ENCODE measurements around the gene SHROOM3. TPM values are rescaled to one million over a fixed set of nuclear protein-coding genes. Genes with fewer than 3 reads are reported as not detected.

Gene SHROOM3
- total and polyA plus RNA-seq, 12 donors, result 1.1 to 16.2 (median 8.8) TPM

DNA sequence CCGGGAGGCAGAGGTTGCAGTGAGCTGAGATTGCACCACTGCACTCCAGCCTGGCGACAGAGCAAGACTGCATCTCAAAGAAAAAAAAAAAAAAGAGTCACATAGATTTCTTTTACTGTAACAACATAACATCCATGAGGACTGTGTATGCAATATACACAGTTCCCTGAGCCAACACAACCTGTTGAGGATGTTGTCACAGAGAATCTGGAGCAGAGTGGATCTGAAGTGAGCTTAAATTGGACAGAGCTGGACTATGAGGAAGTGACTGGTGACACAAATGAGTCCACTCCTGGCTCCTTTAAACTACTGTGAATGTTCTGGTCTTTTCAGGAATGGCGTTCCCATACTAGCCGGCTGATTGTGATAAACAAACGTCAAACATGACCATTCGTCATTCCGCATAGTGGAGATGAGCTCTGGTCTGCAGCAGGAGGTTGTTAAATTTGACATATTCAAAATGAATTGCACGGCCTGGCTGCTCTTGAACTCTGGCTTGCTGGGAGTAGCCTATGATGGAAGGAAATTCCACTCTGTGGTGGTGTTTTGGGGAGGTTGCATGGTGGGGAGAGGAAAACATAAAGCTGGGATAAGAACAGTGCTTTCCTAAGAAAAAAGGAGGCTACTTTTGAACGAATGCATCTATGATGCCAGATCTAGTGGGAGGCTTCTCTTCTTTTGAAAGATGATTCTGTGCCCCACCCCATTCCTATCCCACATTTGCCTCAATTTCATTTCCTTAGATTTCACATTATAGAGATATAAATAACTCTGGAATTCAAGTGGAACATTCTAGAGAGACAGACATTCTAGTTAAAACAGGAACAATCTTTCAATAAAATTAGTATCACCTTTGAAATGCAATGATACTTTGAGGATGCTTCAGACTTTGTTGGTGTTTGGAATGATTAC, 149.5 kb downstream of the SHROOM3 start:
- TF ChIP-seq, protein P1, sequence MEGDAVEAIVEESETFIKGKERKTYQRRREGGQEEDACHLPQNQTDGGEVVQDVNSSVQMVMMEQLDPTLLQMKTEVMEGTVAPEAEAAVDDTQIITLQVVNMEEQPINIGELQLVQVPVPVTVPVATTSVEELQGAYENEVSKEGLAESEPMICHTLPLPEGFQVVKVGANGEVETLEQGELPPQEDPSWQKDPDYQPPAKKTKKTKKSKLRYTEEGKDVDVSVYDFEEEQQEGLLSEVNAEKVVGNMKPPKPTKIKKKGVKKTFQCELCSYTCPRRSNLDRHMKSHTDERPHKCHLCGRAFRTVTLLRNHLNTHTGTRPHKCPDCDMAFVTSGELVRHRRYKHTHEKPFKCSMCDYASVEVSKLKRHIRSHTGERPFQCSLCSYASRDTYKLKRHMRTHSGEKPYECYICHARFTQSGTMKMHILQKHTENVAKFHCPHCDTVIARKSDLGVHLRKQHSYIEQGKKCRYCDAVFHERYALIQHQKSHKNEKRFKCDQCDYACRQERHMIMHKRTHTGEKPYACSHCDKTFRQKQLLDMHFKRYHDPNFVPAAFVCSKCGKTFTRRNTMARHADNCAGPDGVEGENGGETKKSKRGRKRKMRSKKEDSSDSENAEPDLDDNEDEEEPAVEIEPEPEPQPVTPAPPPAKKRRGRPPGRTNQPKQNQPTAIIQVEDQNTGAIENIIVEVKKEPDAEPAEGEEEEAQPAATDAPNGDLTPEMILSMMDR (IDR thresholded peaks at IDR 0.05), result no peak
- no peak for TF ChIP-seq POLR2A (IDR thresholded peaks at IDR 0.05)
- DNase-seq, result no peak
- H3K27me3 ChIP-seq, result no peaks in the 10 kb centered on the region
- H3K36me3 ChIP-seq (replicated peaks in 1 of 2), result no peaks in the 10 kb centered on the region
- H3K4me3 ChIP-seq, result no peak overlapping the region
- intact Hi-C loops (cut with DNase I), result no loop called here
- peaks cover 3 to 8% of the 10 kb centered on the region in 2 donors for H3K4me1 ChIP-seq (replicated peaks in 1 of 2)
- 72 to 80% (median 79%) methylated on average over 9 of the region's 9 CpGs for WGBS, 4 donors
- no peaks in the 10 kb centered on the region for H3K9me3 ChIP-seq (replicated peaks in 1 of 3)
- no peak overlapping the region for H3K27ac ChIP-seq

DNA sequence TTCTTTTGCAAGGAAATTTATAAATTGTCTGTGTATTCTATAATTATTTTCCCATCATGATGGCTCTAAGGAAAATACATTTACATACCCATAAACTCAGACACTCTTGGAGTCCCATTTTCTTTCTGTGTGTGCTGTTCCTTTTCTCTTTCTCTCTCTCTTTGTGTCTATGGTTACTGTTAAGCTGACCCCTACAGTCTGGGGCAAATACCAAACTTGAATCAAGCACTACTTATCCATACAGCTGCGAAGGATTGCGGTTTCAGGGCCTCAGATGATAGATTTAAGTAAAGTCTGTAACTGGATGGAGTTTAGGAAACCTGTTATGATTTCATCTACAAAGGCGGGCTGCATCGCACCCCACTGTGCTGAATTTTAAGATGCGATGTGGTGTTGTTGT, 150.2 kb downstream of the SHROOM3 start:
- no peak for DNase-seq
- no peak for TF ChIP-seq POLR2A (IDR thresholded peaks at IDR 0.05)
- TF ChIP-seq, protein P1 (IDR thresholded peaks at IDR 0.05), result no peak
- H3K27ac ChIP-seq, result peak overlapping the region in 1 of 5 donors; percentile 22
- WGBS, 4 donors, result 70 to 77% (median 75%) methylated on average over 5 of the region's 5 CpGs
- H3K27me3 ChIP-seq, result no peaks in the 10 kb centered on the region
- H3K4me3 ChIP-seq, result peak overlapping the region in 1 of 4 donors; percentile 56
- no peaks in the 10 kb centered on the region for H3K36me3 ChIP-seq (replicated peaks in 1 of 2)
- H3K4me1 ChIP-seq (replicated peaks in 1 of 2), result peaks cover 3 to 8% of the 10 kb centered on the region in 2 donors
- H3K9me3 ChIP-seq (replicated peaks in 1 of 3), result no peaks in the 10 kb centered on the region
- intact Hi-C loops (cut with DNase I), result no loop called here

DNA sequence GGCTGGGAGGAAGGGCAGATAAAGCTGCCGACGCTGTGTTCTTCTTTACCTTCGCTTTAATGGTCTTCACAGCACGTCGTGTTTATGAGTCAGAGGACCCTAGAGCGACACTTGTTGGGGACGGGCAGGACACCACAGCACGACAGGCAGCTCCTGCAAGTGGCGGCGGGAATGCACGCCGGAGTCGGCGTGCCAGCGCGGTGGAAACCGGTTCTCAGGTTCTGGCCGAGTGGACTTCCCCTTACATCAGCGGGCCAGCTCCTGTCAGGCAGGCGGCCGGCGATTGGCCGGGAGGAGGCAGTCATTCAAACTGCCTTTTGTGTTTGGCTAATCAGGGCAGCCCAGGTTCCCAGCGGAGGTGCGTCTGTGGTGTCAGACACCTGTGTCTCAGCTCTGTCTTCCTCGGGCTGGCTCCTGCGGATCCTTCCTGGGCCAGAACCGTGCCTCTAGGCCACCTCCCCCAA, 150.9 kb downstream of the SHROOM3 start:
- WGBS, 4 donors, result 3 to 11% (median 8%) methylated on average over 11 to 28 of the region's 28 CpGs
- DNase-seq, result peak; percentile 67 to 94 (median 79)
- Histone ChIP-seq H3K36me3 (replicated peaks in 1 of 2) (no peaks in the 10 kb centered on the region), H3K4me1 (replicated peaks in 1 of 2) (peaks cover 3 to 8% of the 10 kb centered on the region in 2 donors), H3K4me3 (peak overlapping the region in 3 of 4 donors; percentile 19 to 56 (median 23)), H3K27me3 (no peaks in the 10 kb centered on the region), H3K9me3 (replicated peaks in 1 of 3) (no peaks in the 10 kb centered on the region), H3K27ac (peak overlapping the region in 1 of 5 donors; percentile 22)
- TF ChIP-seq POLR2A (IDR thresholded peaks at IDR 0.05), result peak; percentile 49 to 69
- TF ChIP-seq, protein P1 (IDR thresholded peaks at IDR 0.05), result peak in 4 of 6 experiments; percentile 9 to 22 (median 15)
- intact Hi-C loops (cut with DNase I), result no loop called here

DNA sequence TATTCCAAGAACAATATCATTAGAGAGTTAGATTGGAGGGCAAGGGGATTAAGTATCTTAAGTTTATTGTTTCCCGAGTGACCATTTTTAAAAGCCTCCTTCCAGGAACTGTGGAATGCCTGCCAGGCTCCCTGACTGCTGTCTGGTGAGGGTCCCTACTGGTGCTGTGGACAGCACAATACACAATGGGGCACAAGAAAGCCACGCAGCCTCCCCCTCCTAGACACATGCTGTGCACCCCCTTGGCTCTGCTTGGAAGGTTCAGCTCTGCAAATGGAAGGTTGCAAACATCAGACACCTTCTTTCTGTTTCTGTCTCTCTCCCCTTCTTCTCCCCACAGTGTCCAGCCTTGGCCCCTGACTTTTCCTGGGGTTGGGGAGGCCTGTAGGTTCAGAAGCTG, 153.2 kb downstream of the SHROOM3 start:
- Histone ChIP-seq H3K27me3 (no peaks in the 10 kb centered on the region), H3K4me1 (replicated peaks in 1 of 2) (peaks cover 3 to 8% of the 10 kb centered on the region in 2 donors), H3K36me3 (replicated peaks in 1 of 2) (no peaks in the 10 kb centered on the region), H3K4me3 (no peak overlapping the region), H3K9me3 (replicated peaks in 1 of 3) (no peaks in the 10 kb centered on the region), H3K27ac (no peak overlapping the region)
- no peak for TF ChIP-seq POLR2A (IDR thresholded peaks at IDR 0.05)
- TF ChIP-seq, protein P1 (IDR thresholded peaks at IDR 0.05), result no peak
- no peak for DNase-seq
- intact Hi-C loops (cut with DNase I), result no loop called here
- WGBS, 4 donors, result 80 to 100% (median 87%) methylated on average over 2 of the region's 2 CpGs

All from adrenal gland (tissue), 12 donors.